GM12878 (cell line): ENCODE measurements around the gene THSD4. TPM values are rescaled to one million over a fixed set of nuclear protein-coding genes. Genes with fewer than 3 reads are reported as not detected.

Source experiments
- ATAC-seq: fragments of 200-7000 bp; cut with Tn5 transposase; 3 replicates; pipeline ENCODE4 v1.9.1; 2020; ENCODE audit warnings: mild to moderate bottlenecking, moderate library complexity
- BruUV-seq: library from RNA; stranded (reverse); fragments of 400-500 nt; replicated peaks from 2 replicates; lab custom pipeline; 2021; lab: Mats Ljungman, UMichigan
- CTCF ChIA-PET: fragments of 300-600 bp; sonication (Branson Sonifier 250); formaldehyde crosslinking; extraction: SDS; loops from one replicate; lab custom pipeline; 2021; ENCODE audit warnings: inconsistent platforms; lab: Yijun Ruan, JAX
- POLR2A ChIA-PET: fragments of 350-600 bp; formaldehyde crosslinking; extraction: SDS; loops from one replicate; lab custom pipeline; 2021; ENCODE audit warnings: inconsistent platforms; lab: Charles Lee
- RAD21 ChIA-PET: fragments of 300-600 bp; sonication (Branson Sonifier 250); formaldehyde crosslinking; loops from one replicate; lab custom pipeline; 2023; ENCODE audit warnings: antibody characterized with exemption; ENCODE audit not compliant: unreplicated experiment; lab: Charles Lee
- SMC1A ChIA-PET: fragments of 300-600 bp; sonication (Branson Sonifier 250); formaldehyde crosslinking; loops from one replicate; lab custom pipeline; 2023; ENCODE audit not compliant: unreplicated experiment, uncharacterized antibody; lab: Charles Lee
- DNase-seq: peaks from one replicate; pipeline ENCODE4 v3.0.0-alpha.2; 2011; ENCODE audit warnings: low read depth, low spot score
- FAIRE-seq: peaks from 3 replicates; lab custom pipeline; 2011; peaks lifted over from hg19 to GRCh38; lab: Jason Lieb, UNC
- H2AFZ ChIP-seq: 2 replicates; pipeline ENCODE4 v1.6.0; 2011; ENCODE audit warnings: low read depth, low read length, control low read depth; ENCODE audit not compliant: control insufficient read depth
- H3K27ac ChIP-seq: 2 replicates; pipeline ENCODE4 v1.5.1; 2011; ENCODE audit warnings: control low read depth; ENCODE audit not compliant: control insufficient read depth, insufficient read depth
- H3K27me3 ChIP-seq, 2 experiments: replicated peaks in 1 of 2; 2 replicates each; pipeline versions ENCODE4 v1.6.0 to v1.6.1; 2011; ENCODE audit warnings: low read length in 1 of 2; ENCODE audit not compliant: control insufficient read depth in 2 of 2, insufficient read depth in 2 of 2
- H3K36me3 ChIP-seq, 2 experiments: 2 replicates each; pipeline ENCODE4 v1.5.1; 2011; ENCODE audit warnings: low read length in 1 of 2; ENCODE audit not compliant: control insufficient read depth in 2 of 2, insufficient read depth in 2 of 2
- H3K4me1 ChIP-seq: 2 replicates; pipeline ENCODE4 v1.6.1; 2011; ENCODE audit warnings: mild to moderate bottlenecking, low read length, moderate library complexity, mixed read lengths; ENCODE audit not compliant: control insufficient read depth, insufficient read depth
- H3K4me2 ChIP-seq: 2 replicates; pipeline ENCODE4 v1.6.0; 2011; ENCODE audit warnings: control low read depth; ENCODE audit not compliant: control insufficient read depth, insufficient read depth
- H3K4me3 ChIP-seq: fragments of 200-600 bp; sonication (generic); 2 replicates; pipeline ENCODE4 v1.5.1; 2016
- H3K79me2 ChIP-seq: 2 replicates; pipeline ENCODE4 v1.6.0; 2011; ENCODE audit warnings: low read length; ENCODE audit not compliant: control insufficient read depth, insufficient read depth
- H3K9ac ChIP-seq: 2 replicates; pipeline ENCODE4 v1.8.0; 2011; ENCODE audit warnings: low read length, control low read depth, mixed read lengths; ENCODE audit not compliant: control insufficient read depth, insufficient read depth
- H3K9me3 ChIP-seq: replicated peaks from 3 replicates; pipeline ENCODE4 v1.5.1; 2011; ENCODE audit warnings: mild to moderate bottlenecking, low read length; ENCODE audit not compliant: control insufficient read depth, insufficient read depth
- H4K20me1 ChIP-seq: 2 replicates; pipeline ENCODE4 v1.6.0; 2011; ENCODE audit not compliant: control insufficient read depth, insufficient read depth
- BMI1 ChIP-seq: fragments of 450-650 bp; IDR thresholded peaks from 2 replicates; pipeline ENCODE4 v1.6.1; 2016; ENCODE audit warnings: mild to moderate bottlenecking, moderate library complexity, borderline replicate concordance
- CTCF ChIP-seq, 3 experiments: IDR thresholded peaks in 2 of 3; conservative IDR thresholded peaks in 1 of 3; 2 replicates each; pipeline ENCODE4 v1.5.1; 2011; ENCODE audit warnings: low read depth in 3 of 3, low read length in 3 of 3, mild to moderate bottlenecking in 3 of 3, control low read depth in 2 of 3, moderate library complexity in 2 of 3, inconsistent platforms in 1 of 3, mixed read lengths in 1 of 3; ENCODE audit not compliant: control insufficient read depth in 2 of 3, insufficient read depth in 1 of 3; ENCODE audit errors: extremely low read depth in 1 of 3
- E4F1 ChIP-seq: fragments of 450-650 bp; IDR thresholded peaks from 2 replicates; pipeline ENCODE4 v1.6.1; 2018; ENCODE audit warnings: borderline replicate concordance, mild to moderate bottlenecking; ENCODE audit not compliant: partially characterized antibody
- MYC ChIP-seq: IDR thresholded peaks from 2 replicates; pipeline ENCODE4 v1.6.1; 2011; ENCODE audit warnings: mild to moderate bottlenecking, low read length, moderate library complexity, inconsistent platforms; ENCODE audit not compliant: insufficient read depth, insufficient replicate concordance, insufficient read length, severe bottlenecking
- NRF1 ChIP-seq: conservative IDR thresholded peaks from 2 replicates; pipeline ENCODE4 v1.6.1; 2011; ENCODE audit warnings: mild to moderate bottlenecking, low read depth, low read length, improper control_type of control experiment
- POLR2AphosphoS5 ChIP-seq: IDR thresholded peaks from 2 replicates; pipeline ENCODE4 v1.6.1; 2011; ENCODE audit warnings: mild to moderate bottlenecking, low read length, inconsistent platforms
- RUNX3 ChIP-seq: IDR thresholded peaks from 2 replicates; pipeline ENCODE4 v1.6.1; 2012; ENCODE audit warnings: low read length, inconsistent platforms
- SIN3A ChIP-seq: IDR thresholded peaks from 2 replicates; pipeline ENCODE4 v1.6.1; 2012; ENCODE audit warnings: low read depth, low read length, improper control_type of control experiment
- SMC3 ChIP-seq: IDR thresholded peaks from 2 replicates; pipeline ENCODE4 v1.6.1; 2011; ENCODE audit warnings: low read length, improper control_type of control experiment, borderline replicate concordance
- TCF7 ChIP-seq: IDR thresholded peaks from 2 replicates; pipeline ENCODE4 v1.6.1; 2014; ENCODE audit warnings: antibody characterized with exemption, borderline replicate concordance
- ZNF687 ChIP-seq: fragments of 450-650 bp; IDR thresholded peaks from 2 replicates; pipeline ENCODE4 v1.6.1; 2017; ENCODE audit warnings: mild to moderate bottlenecking, moderate library complexity
- WGBS: methylation state at CpG from one replicate; pipeline ENCODE4 v1.1.6; 2016; ENCODE audit warnings: low lambda C conversion rate; ENCODE audit not compliant: insufficient replicate concordance, insufficient coverage; ENCODE audit errors: missing lambda C conversion rate; 5-methylcytosine and 5-hydroxymethylcytosine counted together
- in situ Hi-C: fragments of 300-500 bp; cut with MboI; formaldehyde crosslinking; loops from 9 replicates; pipeline ENCODE4 v1.14.3; 2018; ENCODE audit warnings: mixed read lengths
- intact Hi-C: fragments of 100-400 bp; cut with micrococcal nuclease; formaldehyde crosslinking; loops from one replicate; pipeline ENCODE4 v1.14.2; 2022; ENCODE audit not compliant: unreplicated experiment
- polyA plus RNA-seq, 11 experiments: library from polyadenylated mRNA; depleted of rRNA in 4 of 11; unstranded in 6 of 11; stranded (reverse) in 5 of 11; fragments of >200 nt; fragmentation: Nextera tagmentation in 4 of 11; fragmentation: Illumina TruSeq in 1 of 11; extraction: Ambion mirVana in 4 of 11; extraction: Trizol in 1 of 11; gene quantifications; 1 replicate in 1 of 11; 2 replicates in 10 of 11; pipeline versions ENCODE4 v1.2.1 to v1.2.3, GENCODE V29; 2011 to 2016; ENCODE audit warnings: inconsistent platforms in 2 of 11, missing spikeins in 2 of 11, low read depth in 1 of 11
- total RNA-seq, 4 experiments: library from RNA; depleted of rRNA in 3 of 4; stranded (reverse); fragments of >200 nt in 3 of 4; fragmentation: Illumina TruSeq in 1 of 4; extraction: Trizol in 1 of 4; gene quantifications; 2 replicates each; pipeline versions ENCODE4 v1.2.1 to v1.2.3, GENCODE V29; 2013 to 2021

THSD4 gene
- total and polyA plus RNA-seq, 10 of the 15 experiments (the other 5 are each of a cell fraction or from before 2014, with no cell fraction given) = 0.04 to 0.13 (median 0.05) TPM; not detected in 7

GRCh38 chr15:71084264-71084663 lies 31.0 kb upstream of the THSD4 start:
- no peaks in the 10 kb centered on the region for H3K36me3 ChIP-seq
- H4K20me1 ChIP-seq = no peaks in the 10 kb centered on the region
- H3K27ac ChIP-seq = no peak overlapping the region
- no peak overlapping the region for H3K4me2 ChIP-seq
- H3K79me2 ChIP-seq = no peaks in the 10 kb centered on the region
- TF ChIP-seq E4F1 = no peak
- TF ChIP-seq NRF1 = no peak
- no peak for TF ChIP-seq TCF7
- no peak for TF ChIP-seq MYC
- no peak for TF ChIP-seq RUNX3
- TF ChIP-seq SMC3 = no peak
- TF ChIP-seq CTCF (IDR thresholded peaks at IDR 0.05 in 2 of 3, conservative IDR thresholded peaks at IDR 0.05 in 1 of 3; ENCODE audit: control insufficient read depth in 2 of 3, extremely low read depth in 1 of 3, insufficient read depth in 1 of 3, low read depth in 3 of 3, low read length in 3 of 3) = no peak
- no peak for TF ChIP-seq BMI1
- no peak for TF ChIP-seq POLR2AphosphoS5
- no peak for TF ChIP-seq SIN3A
- no peak for TF ChIP-seq ZNF687
- TF ChIP-seq, all 136 proteins: peak for 0
- no peak overlapping the region for H3K4me3 ChIP-seq
- H3K9me3 ChIP-seq = no peaks in the 10 kb centered on the region
- ChIA-PET POLR2A (no interaction called here), CTCF (no interaction called here), SMC1A (no interaction called here), RAD21 (no interaction called here)
- intact Hi-C loops (no loop called here), in situ Hi-C loops (no loop called here)
- no peak for ATAC-seq
- no peak for FAIRE-seq
- H3K4me1 ChIP-seq = no peaks in the 10 kb centered on the region
- H3K9ac ChIP-seq = no peak overlapping the region
- H3K27me3 ChIP-seq = no peaks in the 10 kb centered on the region
- BruUV-seq = no TSS peak
- H2AFZ ChIP-seq = no peak overlapping the region
- WGBS = 15% methylated on average over 2 of the region's 2 CpGs
- no peak for DNase-seq
